A673 (cell line): Measurements from ENCODE around the gene GSTO2. TPM values are rescaled to one million over a fixed set of nuclear protein-coding genes. Genes with fewer than 3 reads are reported as not detected.

Experiments used
- BruUV-seq: library from RNA; stranded (reverse); fragments of 400-500 nt; replicated peaks from 2 replicates; lab custom pipeline; 2021; lab: Mats Ljungman, UMichigan
- CTCF ChIA-PET: fragments of 300-600 bp; sonication (Branson Sonifier 250); formaldehyde crosslinking; loops from one replicate; lab custom pipeline; 2022; ENCODE audit warnings: antibody characterized with exemption; lab: Charles Lee
- POLR2A ChIA-PET: fragments of 300-600 bp; sonication (Branson Sonifier 250); formaldehyde crosslinking; loops from one replicate; lab custom pipeline; 2022; ENCODE audit warnings: antibody characterized with exemption; ENCODE audit not compliant: low non-redundant PET; lab: Charles Lee
- DNase-seq: peaks from one replicate; pipeline ENCODE4 v3.0.0-alpha.2; 2015; ENCODE audit warnings: low spot score
- H3K27ac ChIP-seq: fragments of 200-600 bp; sonication (generic); 2 replicates; pipeline ENCODE4 v1.5.1; 2016; ENCODE audit warnings: mixed run types, low read depth, mild to moderate bottlenecking, mixed read lengths, antibody characterized with exemption, low read length; ENCODE audit not compliant: poor library complexity, severe bottlenecking
- H3K27me3 ChIP-seq: fragments of 200-600 bp; sonication (generic); replicated peaks from 2 replicates; pipeline ENCODE4 v1.6.1; 2017; ENCODE audit warnings: mixed run types, low read depth, mild to moderate bottlenecking, mixed read lengths, antibody characterized with exemption, low read length; ENCODE audit not compliant: insufficient read depth, poor library complexity
- H3K36me3 ChIP-seq: fragments of 200-600 bp; sonication (generic); 2 replicates; pipeline ENCODE4 v1.6.1; 2016; ENCODE audit warnings: mixed run types, mild to moderate bottlenecking, mixed read lengths, antibody characterized with exemption, low read length; ENCODE audit not compliant: insufficient read depth, poor library complexity, severe bottlenecking
- H3K4me1 ChIP-seq: fragments of 200-600 bp; sonication (generic); 2 replicates; pipeline ENCODE4 v1.6.1; 2017; ENCODE audit warnings: mixed run types, mild to moderate bottlenecking, mixed read lengths, antibody characterized with exemption, low read length; ENCODE audit not compliant: insufficient read depth, poor library complexity, severe bottlenecking
- H3K4me3 ChIP-seq: fragments of 200-600 bp; sonication (generic); 2 replicates; pipeline ENCODE4 v1.5.1; 2016; ENCODE audit warnings: low read depth, mixed run types, mild to moderate bottlenecking, mixed read lengths, low read length; ENCODE audit not compliant: poor library complexity, severe bottlenecking
- H3K9me3 ChIP-seq: fragments of 200-600 bp; sonication (generic); 2 replicates; pipeline ENCODE4 v1.6.1; 2016; ENCODE audit warnings: mixed run types, low read depth, mild to moderate bottlenecking, mixed read lengths, antibody characterized with exemption, low read length; ENCODE audit not compliant: poor library complexity, severe bottlenecking
- CTCF ChIP-seq: fragments of 300-800, 200-600 bp; sonication (generic); conservative IDR thresholded peaks from 2 replicates; pipeline ENCODE4 v1.5.1; 2017; ENCODE audit warnings: low read depth, mild to moderate bottlenecking, antibody characterized with exemption, low read length, moderate library complexity, mixed read lengths
- EZH2 ChIP-seq: fragments of 200-600 bp; sonication (generic); IDR thresholded peaks from 2 replicates; pipeline ENCODE4 v1.6.1; 2017; ENCODE audit warnings: borderline replicate concordance, low read depth, mild to moderate bottlenecking, mixed read lengths, antibody characterized with exemption, low read length; ENCODE audit not compliant: poor library complexity, severe bottlenecking
- intact Hi-C: fragments of 100-400 bp; cut with micrococcal nuclease; formaldehyde crosslinking; loops from one replicate; pipeline ENCODE4 v1.10.0; 2022; ENCODE audit not compliant: unreplicated experiment
- total RNA-seq: library from RNA; stranded (reverse); gene quantifications from 2 replicates; pipeline ENCODE4 v1.2.3, GENCODE V29; 2021

Gene GSTO2
- total RNA-seq, 1 experiment from 2014 or later, result 0.26 TPM

GRCh38 chr10:104260775-104261115 is 8.2 kb upstream of the GSTO2 start:
- peak; percentile 64 for DNase-seq
- POLR2A ChIA-PET, result interaction anchor here (0.7 kb wide), 1 partner anchor 215 kb away, joined by 3 read pairs; no protein-coding TSS in a partner anchor
- H3K27me3 ChIP-seq, result no peaks in the 10 kb centered on the region
- peaks cover 34% of the 10 kb centered on the region for H3K4me1 ChIP-seq
- no peak overlapping the region for H3K4me3 ChIP-seq
- peak overlapping the region; percentile 66 for H3K27ac ChIP-seq
- H3K36me3 ChIP-seq, result peaks cover 69% of the 10 kb centered on the region
- CTCF ChIA-PET, result no interaction called here
- intact Hi-C loops, result no loop called here
- no TSS peak for BruUV-seq
- TF ChIP-seq EZH2 (no peak), CTCF (no peak)
- H3K9me3 ChIP-seq, result no peaks in the 10 kb centered on the region

- CTCF ChIA-PET, result no interaction called here
- BruUV-seq, result no TSS peak
- no peak for TF ChIP-seq CTCF
- TF ChIP-seq EZH2, result no peak
- DNase-seq, result no peak
- Histone ChIP-seq H3K36me3 (peaks cover 76% of the 10 kb centered on the region), H3K27ac (no peak overlapping the region), H3K27me3 (no peaks in the 10 kb centered on the region), H3K9me3 (no peaks in the 10 kb centered on the region), H3K4me3 (no peak overlapping the region), H3K4me1 (peaks cover 24% of the 10 kb centered on the region)
- intact Hi-C loops, result no loop called here
- POLR2A ChIA-PET, result no interaction called here
Observed at GRCh38 chr10:104262055-104262454, 6.9 kb upstream of the GSTO2 start.

- Histone ChIP-seq H3K27me3 (no peaks in the 10 kb centered on the region), H3K9me3 (no peaks in the 10 kb centered on the region), H3K4me1 (peaks cover 26% of the 10 kb centered on the region), H3K36me3 (peaks cover 67% of the 10 kb centered on the region), H3K4me3 (no peak overlapping the region), H3K27ac (no peak overlapping the region)
- POLR2A ChIA-PET, result no interaction called here
- CTCF ChIA-PET, result no interaction called here
- no TSS peak for BruUV-seq
- intact Hi-C loops, result loop anchor here (5.0 kb wide), 1 partner anchor 377 kb away; no protein-coding TSS in a partner anchor
- TF ChIP-seq EZH2 (no peak), CTCF (no peak)
- DNase-seq, result no peak
Observed at GRCh38 chr10:104264783-104265182, 4.2 kb upstream of the GSTO2 start.
